ENCODE data around the gene VAMP3.

The VAMP3 gene

GRCh38 chr1:7767176-7767575, 3.9 kb upstream of the VAMP3 start:
- H3K4me3 ChIP-seq (ENCODE audit: low read depth, low read length, poor library complexity, severe bottlenecking), result no peak overlapping the region
- no peaks in the 10 kb centered on the region for H3K27me3 ChIP-seq (ENCODE audit: insufficient read depth, low read length)
- H3K4me2 ChIP-seq (ENCODE audit: low read length), result no peak overlapping the region
- TF ChIP-seq CTCF (IDR thresholded peaks at IDR 0.05; ENCODE audit: low read length), result no peak
- TF ChIP-seq EZH2 (IDR thresholded peaks at IDR 0.05; ENCODE audit: borderline replicate concordance, low read length), result no peak
- no peak overlapping the region for H2AFZ ChIP-seq (ENCODE audit: low read length)
- H3K4me1 ChIP-seq (ENCODE audit: insufficient read depth, low read length, severe bottlenecking), result peaks cover 11% of the 10 kb centered on the region
- no peaks in the 10 kb centered on the region for H3F3A ChIP-seq (ENCODE audit: insufficient read depth, low read length)
- H3K36me3 ChIP-seq (ENCODE audit: insufficient read depth, low read length), result no peaks in the 10 kb centered on the region
- H4K20me1 ChIP-seq (ENCODE audit: insufficient read depth, low read length), result no peaks in the 10 kb centered on the region
- no peak overlapping the region for H3K27ac ChIP-seq (ENCODE audit: low read depth, low read length, poor library complexity, severe bottlenecking)
- H3K9ac ChIP-seq (ENCODE audit: low read length), result no peak overlapping the region
- H3K79me2 ChIP-seq (ENCODE audit: insufficient read depth, low read length), result no peaks in the 10 kb centered on the region
- H3K9me3 ChIP-seq (ENCODE audit: low read length), result no peaks in the 10 kb centered on the region
- no peaks in the 10 kb centered on the region for H3K9me2 ChIP-seq (ENCODE audit: low read depth, low read length)

GRCh38 chr1:7768583-7768982, 2.5 kb upstream of the VAMP3 start:
- Histone ChIP-seq H3K4me1 (ENCODE audit: insufficient read depth, low read length, severe bottlenecking) (peaks cover 13% of the 10 kb centered on the region), H2AFZ (ENCODE audit: low read length) (no peak overlapping the region), H3K4me2 (ENCODE audit: low read length) (no peak overlapping the region), H3K9ac (ENCODE audit: low read length) (no peak overlapping the region), H4K20me1 (ENCODE audit: insufficient read depth, low read length) (no peaks in the 10 kb centered on the region), H3K36me3 (ENCODE audit: insufficient read depth, low read length) (peaks cover 2% of the 10 kb centered on the region; the same call in 1 of the 2 replicates), H3K79me2 (ENCODE audit: insufficient read depth, low read length) (no peaks in the 10 kb centered on the region), H3K9me3 (ENCODE audit: low read length) (no peaks in the 10 kb centered on the region), H3K9me2 (ENCODE audit: low read depth, low read length) (no peaks in the 10 kb centered on the region), H3K27ac (ENCODE audit: low read depth, low read length, poor library complexity, severe bottlenecking) (no peak overlapping the region), H3K4me3 (ENCODE audit: low read depth, low read length, poor library complexity, severe bottlenecking) (no peak overlapping the region), H3F3A (ENCODE audit: insufficient read depth, low read length) (no peaks in the 10 kb centered on the region), H3K27me3 (ENCODE audit: insufficient read depth, low read length) (no peaks in the 10 kb centered on the region)
- TF ChIP-seq CTCF (IDR thresholded peaks at IDR 0.05; ENCODE audit: low read length) (no peak), EZH2 (IDR thresholded peaks at IDR 0.05; ENCODE audit: borderline replicate concordance, low read length) (no peak)

- Histone ChIP-seq H3K9ac (ENCODE audit: low read length) (no peak overlapping the region), H3K27ac (ENCODE audit: low read depth, low read length, poor library complexity, severe bottlenecking) (no peak overlapping the region), H4K20me1 (ENCODE audit: insufficient read depth, low read length) (no peaks in the 10 kb centered on the region), H2AFZ (ENCODE audit: low read length) (no peak overlapping the region), H3K4me3 (ENCODE audit: low read depth, low read length, poor library complexity, severe bottlenecking) (no peak overlapping the region), H3F3A (ENCODE audit: insufficient read depth, low read length) (no peaks in the 10 kb centered on the region), H3K79me2 (ENCODE audit: insufficient read depth, low read length) (no peaks in the 10 kb centered on the region), H3K9me2 (ENCODE audit: low read depth, low read length) (no peaks in the 10 kb centered on the region), H3K4me1 (ENCODE audit: insufficient read depth, low read length, severe bottlenecking) (peaks cover 13% of the 10 kb centered on the region), H3K36me3 (ENCODE audit: insufficient read depth, low read length) (peaks cover 13% of the 10 kb centered on the region; the same call in 1 of the 2 replicates), H3K4me2 (ENCODE audit: low read length) (0 out of 2 replicates have a peak overlapping the region, but pooled peaks have one; percentile 89), H3K9me3 (ENCODE audit: low read length) (no peaks in the 10 kb centered on the region), H3K27me3 (ENCODE audit: insufficient read depth, low read length) (no peaks in the 10 kb centered on the region)
- TF ChIP-seq EZH2 (IDR thresholded peaks at IDR 0.05; ENCODE audit: borderline replicate concordance, low read length) (no peak), CTCF (IDR thresholded peaks at IDR 0.05; ENCODE audit: low read length) (no peak)
Measured at GRCh38 chr1:7769673-7770412, 1.3 kb upstream of the VAMP3 start.

Measured in OCI-LY1 (cell line).